Stimulated activated naive CD8-positive, alpha-beta T cell treated with anti-CD3 and anti-CD28 coated beads, Interleukin-15, Interleukin-2, amounts not matched to agents 100 U/mL and 50 U/mL, for 24 hours (primary cell): ENCODE results near the gene CLEC20A.

Experiments used
- ATAC-seq: fragments of 150-1000 bp; cut with Tn5 transposase; one replicate; pipeline ENCODE4 v1.10.0; 2021
- DNase-seq: peaks from one replicate; pipeline ENCODE4 v3.0.0; 2021

Gene CLEC20A

DNA sequence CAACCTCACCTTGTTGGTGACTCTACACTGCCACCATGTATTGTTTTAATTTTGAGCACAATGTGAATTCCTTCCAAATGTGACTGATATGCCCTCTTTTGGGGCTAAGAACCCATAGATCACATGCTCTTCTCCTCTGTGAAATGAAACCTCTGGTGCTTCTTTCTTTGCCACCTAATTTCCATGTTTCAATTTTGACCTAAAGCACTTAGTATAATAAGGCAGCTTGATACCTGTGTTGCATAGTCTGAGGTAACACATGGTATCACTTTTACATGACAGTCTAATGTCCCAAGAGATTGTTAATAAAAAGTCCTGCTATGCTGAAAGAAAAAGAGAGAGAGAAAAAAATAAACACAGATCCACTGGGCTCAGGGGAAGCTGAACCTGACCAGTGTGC, 24.2 kb downstream of the CLEC20A start:
- ATAC-seq (no peak), DNase-seq (no peak)

DNA sequence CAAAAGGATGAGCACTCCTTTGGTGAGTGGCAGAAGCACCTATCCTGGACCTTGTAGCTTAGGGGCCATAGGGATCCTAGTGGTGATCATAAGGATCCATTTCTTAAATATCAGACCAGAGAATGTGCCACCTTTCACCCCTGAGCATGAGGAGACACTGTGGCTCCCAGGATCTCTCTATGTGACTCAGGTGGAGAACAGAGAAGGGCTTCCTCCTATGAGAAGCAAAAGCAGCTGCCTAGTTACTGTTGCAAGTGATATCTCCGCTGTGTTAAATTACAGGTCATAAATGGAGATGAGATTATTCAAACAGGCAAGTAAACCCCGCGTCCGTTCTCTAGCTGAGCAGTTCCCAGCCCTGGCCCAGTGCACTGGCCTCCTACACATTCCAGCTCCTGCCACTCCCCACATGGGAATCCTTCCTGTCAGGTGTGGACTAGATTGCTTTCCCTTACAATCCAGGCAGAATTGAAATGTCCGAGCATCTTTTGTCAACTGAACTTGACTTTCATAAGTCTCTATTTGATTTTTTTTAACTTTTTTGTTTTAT, 26.3 kb downstream of the CLEC20A start:
- ATAC-seq = no peak
- DNase-seq = no peak

DNA sequence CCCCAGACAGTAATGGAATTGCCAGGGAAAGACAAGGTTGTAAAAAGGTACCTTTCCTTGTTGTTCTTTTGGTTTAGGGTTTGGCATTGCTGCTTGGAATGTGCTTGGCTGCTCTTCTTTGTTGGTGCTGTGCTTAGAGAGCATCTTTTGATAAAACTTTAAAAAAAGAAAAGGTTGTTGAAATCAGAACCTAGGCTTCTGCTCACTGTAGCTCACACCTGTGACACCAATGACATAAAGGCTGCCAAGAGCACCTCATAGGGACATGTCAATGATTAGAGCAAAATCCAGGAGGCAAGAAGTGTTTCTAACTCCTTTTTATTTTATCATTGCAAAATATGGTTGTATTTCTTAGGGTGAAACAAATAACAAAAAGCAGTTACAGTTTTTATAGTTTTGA, 28.9 kb downstream of the CLEC20A start:
- DNase-seq (no peak), ATAC-seq (no peak)

DNA sequence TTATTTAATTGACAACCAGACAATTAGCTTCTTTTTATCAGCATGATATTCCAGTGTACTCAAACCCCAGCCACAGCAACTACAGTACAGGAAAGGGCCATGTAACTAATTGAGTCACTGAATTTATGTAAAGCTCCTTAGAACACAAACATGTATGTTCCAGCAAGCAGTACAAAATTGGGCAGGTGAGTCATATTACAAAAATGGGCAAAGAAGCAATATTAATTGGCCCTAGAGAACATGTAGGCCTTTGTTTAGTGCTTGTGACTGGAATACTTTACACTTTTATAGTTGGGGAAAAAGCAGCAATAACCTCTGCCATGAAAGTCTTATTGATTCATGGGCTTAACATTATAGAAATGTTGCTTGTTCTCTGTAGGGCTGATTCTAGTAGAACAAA, 31.8 kb downstream of the CLEC20A start:
- no peak for ATAC-seq
- DNase-seq = no peak

DNA sequence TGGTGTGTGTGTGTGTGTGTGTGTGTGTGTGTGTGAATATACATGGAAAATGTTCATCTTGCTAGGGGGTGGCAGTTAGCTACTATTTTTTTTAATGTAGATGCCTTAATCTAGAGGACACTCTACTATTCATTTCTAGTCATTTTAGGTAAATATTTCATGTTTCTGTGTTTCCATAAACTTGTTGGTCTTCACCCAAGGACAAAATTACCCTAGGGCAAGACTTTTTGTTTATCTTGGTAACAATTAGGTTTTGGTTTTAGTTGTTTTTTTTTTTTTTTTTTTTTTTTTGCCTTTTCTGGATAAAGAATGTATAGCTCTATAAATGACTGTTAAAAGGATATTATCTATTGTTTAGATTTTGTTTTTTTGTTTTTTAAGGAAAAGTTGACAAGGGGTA, 32.2 kb downstream of the CLEC20A start:
- ATAC-seq (no peak), DNase-seq (no peak)

DNA sequence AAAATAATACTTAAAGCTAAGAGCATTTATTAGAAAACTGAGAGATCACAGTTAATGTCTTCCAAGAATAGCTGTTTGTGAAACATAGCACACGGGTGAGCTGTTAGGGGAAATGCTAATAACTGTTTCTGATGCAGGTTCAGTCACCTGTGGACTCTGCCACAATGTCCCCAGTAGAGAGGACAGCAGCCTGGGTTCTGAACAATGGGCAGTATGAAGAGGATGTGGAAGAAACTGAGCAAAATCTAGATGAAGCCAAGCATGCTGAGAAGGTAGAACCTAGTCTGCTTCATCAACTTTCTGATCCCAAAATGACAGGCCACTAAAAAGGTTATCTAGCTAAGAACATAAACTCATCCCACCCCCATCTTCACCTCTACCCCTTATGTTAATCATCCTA, 32.6 kb downstream of the CLEC20A start:
- ATAC-seq (no peak), DNase-seq (no peak)

DNA sequence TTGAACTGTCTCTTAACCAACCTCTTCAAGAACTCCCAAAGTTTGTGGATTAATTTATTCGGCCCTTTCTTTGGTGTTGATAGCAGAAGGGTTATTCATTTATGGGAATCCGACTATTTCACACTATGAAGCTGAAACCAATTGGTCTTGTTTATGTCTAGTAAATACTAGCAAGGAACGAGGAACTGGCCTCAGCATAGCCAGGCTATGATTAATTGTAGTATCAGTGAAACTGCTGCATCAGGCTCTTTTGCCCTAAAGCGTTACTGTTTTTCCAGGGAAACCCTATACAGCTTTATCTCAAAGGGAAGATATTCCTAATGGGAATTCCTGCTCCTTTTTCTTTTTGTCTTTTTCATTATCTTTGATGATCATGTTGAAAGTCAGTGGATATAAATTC, 35.1 kb downstream of the CLEC20A start:
- ATAC-seq = no peak
- no peak for DNase-seq

DNA sequence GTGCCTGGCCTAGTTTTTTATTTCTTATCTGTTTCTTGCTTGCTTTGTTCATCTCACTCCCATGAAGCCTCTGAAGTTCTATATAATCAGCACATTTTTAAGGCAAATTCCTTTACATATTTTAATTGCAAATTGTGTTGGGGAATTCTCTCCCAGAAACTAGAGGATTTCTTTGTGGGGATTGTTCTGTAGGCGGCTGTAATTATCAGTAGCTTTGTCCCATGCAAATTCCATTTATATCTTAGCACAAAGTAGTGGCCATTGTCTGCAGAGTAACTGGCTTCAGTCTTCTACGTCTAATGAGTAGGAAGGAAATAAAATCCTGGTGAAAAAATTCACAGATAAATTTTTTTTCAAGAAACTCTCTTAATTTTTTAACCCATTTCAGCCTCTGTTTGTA, 35.7 kb downstream of the CLEC20A start:
- no peak for ATAC-seq

DNA sequence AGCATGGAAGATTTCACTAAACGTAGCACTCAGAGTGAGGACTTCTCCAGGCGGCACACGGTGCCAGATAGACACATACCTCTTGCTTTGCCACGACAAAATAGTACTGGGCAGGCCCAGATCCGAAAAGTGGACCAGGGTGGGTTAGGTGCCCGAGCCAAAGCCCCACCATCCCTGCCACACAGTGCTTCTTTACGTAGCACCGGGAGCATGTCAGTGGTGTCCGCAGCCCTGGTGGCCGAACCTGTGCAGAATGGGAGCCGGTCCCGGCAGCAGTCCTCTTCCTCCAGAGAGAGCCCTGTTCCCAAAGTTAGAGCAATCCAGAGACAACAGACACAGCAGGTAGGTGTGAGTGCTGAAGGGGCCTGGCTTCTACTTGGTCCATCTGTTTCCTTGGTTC, 38.6 kb downstream of the CLEC20A start:
- ATAC-seq = no peak

More for the DNA sequence above, 35.7 kb downstream of the CLEC20A start:
- no peak for DNase-seq

DNA sequence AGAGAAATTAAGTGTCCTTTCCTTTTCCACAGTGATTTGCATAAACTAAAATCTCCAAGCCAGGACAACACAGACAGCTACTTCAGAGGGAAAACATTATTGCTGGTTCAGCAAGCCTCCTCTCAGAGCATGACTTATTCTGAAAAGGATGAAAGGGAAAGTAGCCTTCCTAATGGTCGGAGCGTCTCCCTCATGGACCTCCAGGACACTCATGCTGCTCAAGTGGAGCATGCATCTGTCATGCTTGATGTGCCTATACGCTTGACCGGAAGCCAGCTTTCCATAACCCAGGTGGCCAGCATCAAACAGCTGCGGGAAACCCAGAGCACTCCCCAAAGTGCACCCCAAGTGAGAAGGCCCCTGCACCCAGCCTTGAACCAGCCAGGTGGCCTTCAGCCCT, 39.1 kb downstream of the CLEC20A start:
- DNase-seq = no peak
- no peak for ATAC-seq

More for the DNA sequence above, 38.6 kb downstream of the CLEC20A start:
- no peak for DNase-seq

DNA sequence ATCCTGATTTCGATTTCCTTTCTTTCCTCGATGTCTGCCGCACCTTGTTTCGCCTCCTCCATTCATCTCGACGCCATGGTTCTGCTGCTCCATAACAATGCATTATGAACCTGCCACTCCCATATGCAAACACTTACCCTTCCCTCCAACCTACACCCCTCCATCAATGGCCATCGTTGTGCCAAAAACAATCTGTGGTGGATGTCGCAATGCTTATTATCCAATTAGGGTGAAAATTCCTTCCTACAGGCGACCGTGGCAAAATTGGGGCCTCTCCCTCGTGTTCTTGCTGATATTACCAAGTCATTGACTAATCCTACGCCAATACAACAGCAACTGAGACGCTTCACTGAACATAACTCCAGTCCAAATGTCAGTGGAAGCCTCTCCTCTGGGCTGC, 40.3 kb downstream of the CLEC20A start:
- DNase-seq = no peak
- ATAC-seq = no peak

DNA sequence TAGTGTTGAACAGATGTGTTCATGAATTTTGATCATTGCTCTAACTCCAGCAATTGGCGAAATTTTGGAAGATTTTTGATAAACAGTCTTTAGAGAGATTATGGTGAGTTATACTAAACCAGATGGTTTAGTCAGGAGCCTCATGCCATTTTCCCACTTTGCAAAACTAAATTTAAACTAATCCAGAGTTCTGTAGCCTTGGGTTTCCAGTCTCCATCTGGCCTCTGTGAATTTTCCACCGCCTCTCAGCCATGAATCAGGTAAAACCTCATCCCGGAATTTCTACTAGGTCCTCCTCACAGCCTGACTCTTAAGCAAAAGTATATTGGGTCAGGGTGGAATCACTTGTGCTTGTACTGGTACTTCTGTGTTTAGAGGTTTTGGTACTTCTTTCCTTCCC, 44.8 kb downstream of the CLEC20A start:
- ATAC-seq = no peak
- DNase-seq = no peak

DNA sequence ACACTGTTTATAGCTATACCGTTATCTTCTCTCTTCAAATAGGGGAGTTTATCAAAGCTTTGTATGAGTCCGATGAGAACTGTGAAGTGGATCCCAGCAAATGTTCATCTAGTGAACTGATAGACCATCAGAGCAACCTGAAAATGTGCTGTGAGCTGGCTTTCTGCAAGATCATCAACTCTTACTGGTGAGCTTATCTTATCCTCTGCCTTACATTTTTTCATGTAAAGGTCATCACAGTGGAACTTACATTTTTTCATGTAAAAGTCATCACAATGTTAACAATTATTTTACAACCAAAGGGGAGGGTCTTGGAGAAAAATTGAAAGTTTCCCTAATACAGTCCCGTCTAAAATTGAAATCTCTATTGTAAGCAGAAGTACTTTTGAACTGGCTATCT, 45.2 kb downstream of the CLEC20A start:
- ATAC-seq = no peak
- DNase-seq = no peak

DNA sequence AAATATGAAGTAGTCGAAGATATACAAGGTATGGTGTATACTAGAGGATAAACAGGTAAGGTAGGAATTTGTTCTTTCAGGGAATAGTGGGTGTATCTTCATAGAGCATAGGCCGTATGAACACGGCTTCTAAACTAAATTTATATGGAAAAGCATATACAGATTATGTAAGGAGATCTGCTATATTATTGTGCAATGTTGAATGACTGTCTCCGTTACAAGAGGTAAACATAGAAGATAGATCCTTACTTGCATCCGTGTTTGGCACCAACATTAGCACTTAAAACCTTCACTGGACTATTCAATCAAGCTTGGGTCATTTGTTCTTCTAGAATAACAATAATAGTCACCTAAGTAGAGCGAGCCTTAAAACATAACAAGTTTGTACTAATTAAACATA, 45.9 kb downstream of the CLEC20A start:
- no peak for ATAC-seq

DNA sequence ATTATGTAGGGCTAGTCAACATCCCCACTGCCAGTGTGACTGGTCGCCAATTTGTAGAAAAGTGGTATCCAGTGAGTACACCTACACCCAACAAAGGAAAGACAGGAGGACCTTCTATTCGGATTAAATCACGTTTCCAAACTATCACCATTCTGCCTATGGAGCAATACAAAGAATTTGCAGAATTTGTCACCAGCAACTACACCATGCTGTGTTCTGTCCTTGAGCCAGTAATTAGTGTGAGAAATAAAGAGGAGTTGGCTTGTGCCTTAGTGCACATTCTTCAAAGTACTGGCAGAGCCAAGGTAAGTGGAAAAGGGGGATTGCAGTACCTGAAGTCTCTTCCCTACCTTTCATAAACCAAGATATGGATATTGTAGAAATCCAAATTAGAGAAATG, 53.8 kb downstream of the CLEC20A start:
- DNase-seq (no peak), ATAC-seq (no peak)

More for the DNA sequence above, 45.9 kb downstream of the CLEC20A start:
- DNase-seq = no peak

DNA sequence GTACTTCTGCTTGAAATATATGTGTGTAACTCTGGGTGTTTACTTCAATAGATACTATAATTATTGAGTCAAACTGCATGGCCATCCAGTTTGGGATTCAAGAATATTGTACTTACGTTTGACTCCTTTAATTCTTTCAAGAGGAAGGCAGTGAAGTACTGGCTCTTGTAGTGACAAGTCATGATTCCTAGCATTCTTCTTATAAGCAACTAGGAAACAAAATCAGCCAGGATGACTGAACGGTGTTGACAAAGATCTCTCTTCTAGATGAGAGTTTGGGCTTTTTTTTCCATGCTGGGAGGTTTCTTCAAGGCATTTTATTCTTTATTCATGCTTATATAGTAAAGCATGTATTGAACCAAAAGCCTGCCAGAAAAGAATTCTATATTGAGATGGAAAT, 58.3 kb downstream of the CLEC20A start:
- ATAC-seq = no peak
- no peak for DNase-seq

DNA sequence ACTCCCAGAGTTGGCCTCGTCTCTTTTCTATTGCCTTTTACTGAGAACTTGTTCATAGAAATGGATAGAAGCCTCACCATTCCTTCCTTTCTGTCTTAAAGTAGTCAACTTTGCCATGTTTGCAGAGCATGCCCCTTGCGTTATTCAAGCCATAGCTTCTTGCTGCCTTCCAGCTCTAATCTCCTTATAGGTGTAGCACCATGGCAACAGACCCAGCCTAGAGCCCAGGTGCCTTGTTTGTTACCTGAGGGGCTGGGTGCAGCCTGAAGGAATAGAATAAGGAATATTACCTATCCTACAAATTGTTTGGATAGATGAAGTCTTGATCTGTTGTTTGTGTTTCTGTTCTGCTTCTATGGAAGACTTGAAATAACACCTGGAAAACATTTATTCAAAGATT, 59.9 kb downstream of the CLEC20A start:
- ATAC-seq = no peak
- DNase-seq = no peak

DNA sequence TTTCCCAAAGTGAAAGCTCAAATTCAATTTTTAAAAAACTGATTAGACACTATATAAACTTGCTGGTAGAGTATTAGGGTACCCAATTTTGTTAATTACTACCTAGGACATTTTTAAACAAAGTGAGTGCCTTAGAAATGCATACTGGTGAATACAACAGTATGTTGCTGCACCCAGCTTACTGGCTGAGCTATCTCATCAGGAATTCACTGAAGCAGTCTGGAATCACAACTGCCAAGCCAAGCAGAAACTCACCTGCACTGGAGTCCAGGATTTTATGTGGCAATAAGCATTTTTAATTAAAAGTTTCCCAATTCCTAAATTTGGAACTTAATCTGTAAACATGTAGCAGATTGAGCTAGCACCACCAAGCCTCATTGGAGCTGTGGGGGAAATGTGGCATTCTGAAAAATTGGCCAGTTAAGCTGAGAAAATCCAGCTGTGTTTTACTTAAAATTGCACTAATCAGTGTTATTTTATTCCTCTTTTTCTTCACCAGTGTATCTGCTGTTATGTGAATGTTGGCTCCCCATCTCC, 61.8 kb downstream of the CLEC20A start:
- DNase-seq (no peak), ATAC-seq (no peak)

DNA sequence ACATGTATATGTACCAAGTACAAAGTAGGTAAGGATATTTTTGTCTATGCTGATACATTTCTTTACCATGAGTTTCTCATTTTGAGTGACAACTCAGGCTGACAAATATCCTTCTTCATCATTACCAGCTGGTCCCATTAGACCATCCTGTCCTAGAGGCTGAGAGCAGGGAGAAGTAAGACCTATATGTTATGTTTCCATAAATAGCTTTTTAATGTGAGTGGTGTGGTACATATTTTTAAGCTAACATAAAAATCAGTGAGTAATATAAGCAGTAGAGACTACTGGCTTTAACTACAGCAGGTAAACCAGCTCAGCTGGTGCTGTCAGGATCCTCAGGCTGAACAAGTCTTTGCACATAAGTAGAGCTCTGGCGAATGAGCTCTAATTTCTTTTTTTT, 62.4 kb downstream of the CLEC20A start:
- DNase-seq (no peak), ATAC-seq (no peak)
